ENCODE measurements around the gene LMAN1L. TPM values are rescaled to one million over a fixed set of nuclear protein-coding genes. Genes with fewer than 3 reads are reported as not detected.

Gene LMAN1L
- total RNA-seq, 1 experiment from 2014 or later: not detected

- H3K27me3 ChIP-seq (replicated peaks): no peaks in the 10 kb centered on the region
- no peak overlapping the region for H3K27ac ChIP-seq
- peaks cover 6% of the 10 kb centered on the region for H3K4me1 ChIP-seq (replicated peaks)
Observed at GRCh38 chr15:74867466-74868038, 54.9 kb downstream of the LMAN1L start.

GRCh38 chr15:74868059-74868458, 55.4 kb downstream of the LMAN1L start:
- DNase-seq (ENCODE audit: low read depth in 1 of 2, low spot score in 2 of 2): no peak
- no peaks in the 10 kb centered on the region for H3K9me3 ChIP-seq (replicated peaks)
- H3K4me1 ChIP-seq (replicated peaks): peaks cover 7% of the 10 kb centered on the region
- no peak overlapping the region for H3K4me3 ChIP-seq
- H3K27ac ChIP-seq: no peak overlapping the region
- H3K27me3 ChIP-seq (replicated peaks): no peaks in the 10 kb centered on the region
- peaks cover 28% of the 10 kb centered on the region for H3K36me3 ChIP-seq

More at GRCh38 chr15:74867466-74868038, 54.9 kb downstream of the LMAN1L start:
- Histone ChIP-seq H3K9me3 (replicated peaks) (no peaks in the 10 kb centered on the region), H3K4me3 (no peak overlapping the region), H3K36me3 (peaks cover 25% of the 10 kb centered on the region)
- DNase-seq (ENCODE audit: low read depth in 1 of 2, low spot score in 2 of 2): no peak

GRCh38 chr15:74869372-74869725, 56.7 kb downstream of the LMAN1L start:
- peaks cover 12% of the 10 kb centered on the region for H3K4me1 ChIP-seq (replicated peaks)
- no peaks in the 10 kb centered on the region for H3K27me3 ChIP-seq (replicated peaks)
- no peaks in the 10 kb centered on the region for H3K9me3 ChIP-seq (replicated peaks)
- no peak overlapping the region for H3K4me3 ChIP-seq
- H3K36me3 ChIP-seq: peaks cover 27% of the 10 kb centered on the region
- DNase-seq (ENCODE audit: low read depth in 1 of 2, low spot score in 2 of 2): no peak
- no peak overlapping the region for H3K27ac ChIP-seq

- Histone ChIP-seq H3K27me3 (replicated peaks) (no peaks in the 10 kb centered on the region), H3K4me1 (replicated peaks) (peaks cover 12% of the 10 kb centered on the region), H3K9me3 (replicated peaks) (no peaks in the 10 kb centered on the region), H3K27ac (no peak overlapping the region), H3K36me3 (peaks cover 27% of the 10 kb centered on the region), H3K4me3 (no peak overlapping the region)
- no peak for DNase-seq (ENCODE audit: low read depth in 1 of 2, low spot score in 2 of 2)
Observed at GRCh38 chr15:74869726-74870407, 57.2 kb downstream of the LMAN1L start.

- Histone ChIP-seq H3K36me3 (peaks cover 27% of the 10 kb centered on the region), H3K27ac (no peak overlapping the region), H3K4me1 (replicated peaks) (peaks cover 12% of the 10 kb centered on the region), H3K9me3 (replicated peaks) (no peaks in the 10 kb centered on the region), H3K27me3 (replicated peaks) (no peaks in the 10 kb centered on the region), H3K4me3 (no peak overlapping the region)
- no peak for DNase-seq (ENCODE audit: low read depth in 1 of 2, low spot score in 2 of 2)
Observed at GRCh38 chr15:74870436-74871215, 58.0 kb downstream of the LMAN1L start.

GRCh38 chr15:74872702-74873035, 60.0 kb downstream of the LMAN1L start:
- Histone ChIP-seq H3K4me1 (replicated peaks) (peaks cover 12% of the 10 kb centered on the region), H3K9me3 (replicated peaks) (no peaks in the 10 kb centered on the region), H3K36me3 (peaks cover 22% of the 10 kb centered on the region), H3K4me3 (peak overlapping the region; percentile 93), H3K27ac (peak overlapping the region; percentile 97), H3K27me3 (replicated peaks) (no peaks in the 10 kb centered on the region)
- no peak for DNase-seq (ENCODE audit: low read depth in 1 of 2, low spot score in 2 of 2)

GRCh38 chr15:74873036-74873755, 60.6 kb downstream of the LMAN1L start, which contains the start of gene SCAMP2:
Gene SCAMP2, minus strand, starts transcription at chr15:74873365. Its CDS starts 110 bp downstream, at chr15:74873255.
- DNase-seq (ENCODE audit: low read depth in 1 of 2, low spot score in 2 of 2): peak; percentile 96 to 99
- H3K27ac ChIP-seq: peak within 1 kb of the TSS; percentile 97
- H3K4me3 ChIP-seq: peak within 1 kb of the TSS; percentile 93
- peaks cover 22% of the 10 kb centered on the region for H3K36me3 ChIP-seq
- H3K27me3 ChIP-seq (replicated peaks): no peaks in the 10 kb centered on the region
- H3K9me3 ChIP-seq (replicated peaks): no peaks in the 10 kb centered on the region
- H3K4me1 ChIP-seq (replicated peaks): peaks cover 12% of the 10 kb centered on the region

GRCh38 chr15:74873756-74874424, 61.3 kb downstream of the LMAN1L start:
- H3K4me3 ChIP-seq: peak overlapping the region; percentile 93
- no peak overlapping the region for H3K27ac ChIP-seq
- DNase-seq (ENCODE audit: low read depth in 1 of 2, low spot score in 2 of 2): no peak

More at GRCh38 chr15:74873756-74874424, 61.3 kb downstream of the LMAN1L start:
- Histone ChIP-seq H3K4me1 (replicated peaks) (peaks cover 12% of the 10 kb centered on the region), H3K27me3 (replicated peaks) (no peaks in the 10 kb centered on the region), H3K9me3 (replicated peaks) (no peaks in the 10 kb centered on the region), H3K36me3 (peaks cover 15% of the 10 kb centered on the region)

Other genes with a start within 250 kb of the LMAN1L start
- 57.3 and 65.8 TPM in 2 replicates for gene CLK3, start 197.0 kb upstream of the LMAN1L start, total RNA-seq (2014; rRNA removed; shearing (Covaris generic))
- gene EDC3, start 116.8 kb upstream of the LMAN1L start, total RNA-seq (2014; rRNA removed; shearing (Covaris generic)): 7.6 and 11.0 TPM in 2 replicates
- gene CYP1A1, start 87.3 kb upstream of the LMAN1L start, total RNA-seq (2014; rRNA removed; shearing (Covaris generic)): 0.18 TPM in 1 of 2 replicates, not detected in the other
- gene CYP1A2, start 64.0 kb upstream of the LMAN1L start, total RNA-seq (2014; rRNA removed; shearing (Covaris generic)): not detected in 2 replicates
- gene CSK, start 30.8 kb upstream of the LMAN1L start, total RNA-seq (2014; rRNA removed; shearing (Covaris generic)): 14.8 and 19.2 TPM in 2 replicates
- 0.13 TPM in 1 of 2 replicates, not detected in the other for gene CPLX3, start 13.8 kb downstream of the LMAN1L start, total RNA-seq (2014; rRNA removed; shearing (Covaris generic))
- 14.3 and 14.7 TPM in 2 replicates for gene ULK3, start 30.3 kb downstream of the LMAN1L start, total RNA-seq (2014; rRNA removed; shearing (Covaris generic))
- 28.1 and 33.6 TPM in 2 replicates for gene SCAMP2, start 60.5 kb downstream of the LMAN1L start, total RNA-seq (2014; rRNA removed; shearing (Covaris generic))
- 16.7 and 27.7 TPM in 2 replicates for gene MPI, start 77.2 kb downstream of the LMAN1L start, total RNA-seq (2014; rRNA removed; shearing (Covaris generic))
- 22.8 and 23.2 TPM in 2 replicates for gene FAM219B, start 94.0 kb downstream of the LMAN1L start, total RNA-seq (2014; rRNA removed; shearing (Covaris generic))
- 66.8 and 78.8 TPM in 2 replicates for gene COX5A, start 125.2 kb downstream of the LMAN1L start, total RNA-seq (2014; rRNA removed; shearing (Covaris generic))
- gene RPP25, start 143.9 kb downstream of the LMAN1L start, total RNA-seq (2014; rRNA removed; shearing (Covaris generic)): 1.4 and 1.9 TPM in 2 replicates
- 0.09 and 0.29 TPM in 2 replicates for gene SCAMP5, start 182.7 kb downstream of the LMAN1L start, total RNA-seq (2014; rRNA removed; shearing (Covaris generic))
- gene PPCDC, start 210.8 kb downstream of the LMAN1L start, total RNA-seq (2014; rRNA removed; shearing (Covaris generic)): 12.9 and 25.0 TPM in 2 replicates

All from SJSA1 (cell line).